ENCODE data around the gene CYP2J2.
"Not testable (repeated sequence)": the region's sequence is repeated elsewhere in the genome, so short reads cannot be mapped to it uniquely, and the experiment has no call there.

Gene CYP2J2

DNA sequence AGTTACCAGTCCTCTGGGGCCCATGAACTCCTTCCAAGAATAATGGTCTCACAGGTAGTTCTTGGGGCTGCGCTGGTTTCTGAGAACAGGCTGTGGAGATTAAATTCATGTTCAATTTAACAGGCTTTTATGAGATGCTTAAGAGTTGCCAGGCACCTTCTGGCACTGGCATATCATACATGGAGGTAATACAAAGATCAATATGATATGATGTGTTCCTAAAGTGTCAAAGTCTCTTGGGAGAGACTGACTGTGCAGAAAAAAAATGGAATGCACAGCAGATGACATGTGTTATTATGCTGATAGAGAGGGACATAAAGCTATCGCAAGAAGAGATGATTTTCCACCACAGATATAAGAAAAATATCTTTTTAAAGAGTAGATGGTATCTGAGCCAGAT lies 6.8 kb downstream of the CYP2J2 start:
- no peak for FAIRE-seq

DNA sequence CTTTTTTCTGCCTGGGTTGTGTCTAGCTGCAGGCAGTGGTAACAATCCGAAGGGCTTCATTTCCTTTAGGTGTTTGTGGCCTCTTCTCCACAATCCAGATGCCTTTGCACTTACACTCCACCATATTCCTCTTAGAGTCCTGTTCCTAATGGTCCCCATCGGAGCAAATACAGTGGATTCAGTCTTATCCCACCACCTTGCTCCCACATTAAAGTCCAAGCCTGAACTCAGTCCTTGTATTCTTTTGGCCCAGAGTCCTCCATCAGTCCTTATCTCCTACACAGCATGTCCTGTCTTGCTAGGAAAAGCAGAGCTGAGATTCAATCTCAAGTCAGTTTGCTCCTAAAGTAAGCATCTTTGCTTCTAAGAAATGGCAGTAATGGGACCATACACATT lies 8.8 kb downstream of the CYP2J2 start:
- no peak for FAIRE-seq

DNA sequence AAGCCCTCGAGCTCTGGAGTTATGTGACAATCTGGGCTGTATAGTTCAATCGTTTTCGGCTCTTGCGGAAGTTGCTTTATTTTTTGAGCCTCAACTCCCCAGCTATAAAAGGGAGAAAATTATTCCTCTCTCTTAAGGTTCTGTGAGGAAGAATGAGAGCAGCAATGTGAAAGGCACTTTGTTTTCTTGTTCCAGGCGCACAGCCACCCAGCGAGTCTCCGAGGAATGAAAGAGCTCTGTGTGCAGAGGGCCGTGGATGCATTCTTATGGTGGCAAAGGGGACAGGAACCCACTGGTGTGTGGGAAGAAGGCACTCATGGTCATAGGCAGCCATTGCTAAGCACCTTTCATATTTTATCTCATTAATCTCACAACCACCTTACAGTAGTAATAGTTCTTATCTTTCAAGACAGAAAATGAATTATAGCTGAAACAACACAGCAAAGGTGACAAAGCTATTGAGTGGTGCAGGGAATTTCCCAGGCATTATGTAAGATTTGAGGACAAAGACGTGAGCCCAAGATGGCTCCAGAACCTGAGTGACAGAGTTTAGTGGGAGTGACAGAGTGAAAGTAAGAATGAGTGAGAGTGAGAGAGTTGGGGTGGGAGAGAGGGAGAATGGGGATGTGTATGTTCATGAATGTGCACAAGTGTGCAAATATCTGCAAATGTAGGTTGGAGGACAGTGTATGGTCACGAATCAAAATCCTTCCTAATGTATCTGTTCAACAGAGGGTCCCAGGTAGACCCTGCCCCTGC lies 9.4 kb downstream of the CYP2J2 start:
- no peak for FAIRE-seq

DNA sequence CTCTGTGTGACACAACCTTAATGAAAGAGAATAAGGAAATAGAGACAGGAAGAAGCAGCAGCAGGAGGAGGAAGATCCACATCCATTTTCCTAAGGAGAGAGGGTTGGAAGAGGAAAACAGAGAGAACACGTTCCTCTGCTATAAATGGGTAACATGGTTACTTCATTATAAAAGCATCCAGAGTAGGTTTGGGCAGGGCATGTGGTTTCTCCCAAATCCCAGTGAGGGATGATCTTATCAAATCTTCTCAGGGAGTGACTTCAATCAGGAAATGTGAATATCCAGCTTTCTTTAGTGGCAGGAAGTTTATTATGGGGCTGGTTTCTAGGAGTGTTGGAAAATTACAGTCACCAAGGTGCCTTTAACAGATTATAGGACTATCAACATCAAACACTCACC lies 11.1 kb downstream of the CYP2J2 start:
- no peak for FAIRE-seq

DNA sequence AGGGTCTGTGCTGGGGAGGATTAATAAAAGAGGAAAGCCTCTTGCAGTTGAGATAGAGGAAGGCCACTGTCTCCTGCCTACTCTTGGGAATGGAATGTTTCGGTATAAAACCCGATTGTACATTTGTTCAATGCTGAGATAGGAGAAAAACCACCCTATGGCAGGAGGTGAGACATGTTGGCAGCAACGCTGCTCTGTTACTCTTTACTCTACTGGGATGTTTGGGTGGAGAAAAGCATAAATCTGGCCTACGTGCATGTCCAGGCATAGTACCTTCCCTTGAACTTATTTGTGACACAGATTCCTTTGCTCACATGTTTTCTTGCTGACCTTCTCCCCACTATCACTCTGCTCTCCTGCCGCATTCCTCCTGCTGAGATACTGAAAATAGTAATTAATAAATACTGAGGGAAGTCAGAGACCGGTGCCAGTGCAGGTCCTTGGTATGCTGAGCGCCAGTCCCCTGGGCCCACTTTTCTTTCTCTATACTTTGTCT lies 11.7 kb downstream of the CYP2J2 start:
- FAIRE-seq, result not testable (repeated sequence)

DNA sequence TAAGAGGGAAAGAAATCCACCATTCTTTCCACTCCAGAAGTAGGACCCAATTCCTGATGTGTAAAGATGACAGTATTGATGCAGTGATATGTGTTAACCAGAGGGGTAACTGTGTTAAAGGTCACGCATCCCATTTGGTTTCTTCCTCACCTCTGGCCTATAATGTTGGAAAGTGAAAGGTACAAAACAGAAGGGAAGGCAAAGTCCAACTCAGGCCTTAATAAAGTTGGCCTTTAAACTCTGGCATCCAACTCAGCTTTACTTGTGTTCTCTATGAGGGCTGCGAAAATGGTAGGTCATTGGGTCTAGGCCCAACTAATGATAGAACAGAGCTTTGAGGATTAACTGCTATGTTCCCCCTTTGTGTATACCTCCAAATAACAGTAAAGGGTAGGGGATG lies 17.9 kb downstream of the CYP2J2 start:
- FAIRE-seq, result no peak

DNA sequence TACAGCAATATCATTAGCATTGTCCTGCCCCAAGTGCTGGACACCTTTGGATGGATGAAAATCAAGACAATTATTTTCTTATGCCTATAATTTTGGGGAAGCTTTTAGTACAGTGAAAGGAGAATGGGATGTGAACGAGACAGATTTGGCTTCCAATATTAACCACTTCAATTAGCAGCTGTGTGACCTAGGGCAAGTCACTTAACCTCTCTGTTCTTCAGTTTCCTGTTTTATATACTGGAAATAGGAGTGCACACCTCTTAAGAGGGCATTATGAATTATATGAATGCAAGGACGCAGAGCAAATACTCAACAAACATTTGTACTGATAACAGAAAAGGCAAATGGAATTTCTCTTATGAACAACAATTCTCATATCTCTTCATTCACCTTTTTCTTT lies 18.5 kb downstream of the CYP2J2 start:
- FAIRE-seq, result no peak

DNA sequence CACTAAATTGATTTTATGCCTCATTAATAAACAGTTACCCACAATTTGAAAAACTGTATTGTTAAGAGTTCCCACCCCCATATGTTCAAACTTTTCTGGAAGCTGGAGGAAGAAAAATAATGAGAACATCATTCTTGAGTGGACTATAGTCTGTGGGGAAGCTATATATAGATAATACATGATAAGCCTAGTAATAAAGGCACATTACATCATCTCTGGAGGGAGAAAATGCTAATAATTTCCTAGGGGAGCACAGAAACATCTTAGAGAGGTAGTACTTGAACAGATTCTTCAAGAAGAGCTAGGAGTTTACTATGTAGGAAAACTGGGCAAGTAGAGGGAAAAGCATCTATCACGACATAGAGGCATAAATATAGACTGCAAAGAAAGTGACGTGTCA lies 19.6 kb downstream of the CYP2J2 start:
- FAIRE-seq, result no peak

DNA sequence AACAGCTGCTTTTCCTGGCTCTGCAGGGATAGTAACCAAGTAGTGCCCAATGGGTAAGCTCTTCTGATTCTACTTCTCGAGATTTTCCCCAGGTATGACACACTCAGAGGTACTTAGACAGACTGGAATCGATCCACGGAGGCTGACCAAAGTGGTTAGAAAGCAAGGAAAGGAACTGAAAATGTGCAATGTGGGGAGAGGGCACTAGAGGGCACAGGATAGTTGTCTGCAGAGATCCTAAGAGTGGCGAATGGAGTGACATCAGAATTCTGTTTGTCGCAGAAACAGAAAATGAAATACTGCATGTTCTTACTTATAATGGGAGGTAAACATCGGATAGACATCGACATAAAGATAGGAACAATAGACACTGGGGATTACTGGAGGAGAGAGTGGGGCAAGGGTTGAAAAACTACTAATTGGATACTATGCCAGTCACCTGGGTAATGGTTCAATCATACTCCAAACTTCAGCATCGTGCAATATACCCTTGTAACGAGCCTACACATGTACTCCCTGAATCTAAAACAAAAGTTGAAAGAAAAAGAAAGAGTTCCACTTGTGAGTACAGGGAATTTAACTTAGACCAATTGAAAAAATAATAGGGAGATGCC lies 23.3 kb downstream of the CYP2J2 start:
- FAIRE-seq, result no peak

DNA sequence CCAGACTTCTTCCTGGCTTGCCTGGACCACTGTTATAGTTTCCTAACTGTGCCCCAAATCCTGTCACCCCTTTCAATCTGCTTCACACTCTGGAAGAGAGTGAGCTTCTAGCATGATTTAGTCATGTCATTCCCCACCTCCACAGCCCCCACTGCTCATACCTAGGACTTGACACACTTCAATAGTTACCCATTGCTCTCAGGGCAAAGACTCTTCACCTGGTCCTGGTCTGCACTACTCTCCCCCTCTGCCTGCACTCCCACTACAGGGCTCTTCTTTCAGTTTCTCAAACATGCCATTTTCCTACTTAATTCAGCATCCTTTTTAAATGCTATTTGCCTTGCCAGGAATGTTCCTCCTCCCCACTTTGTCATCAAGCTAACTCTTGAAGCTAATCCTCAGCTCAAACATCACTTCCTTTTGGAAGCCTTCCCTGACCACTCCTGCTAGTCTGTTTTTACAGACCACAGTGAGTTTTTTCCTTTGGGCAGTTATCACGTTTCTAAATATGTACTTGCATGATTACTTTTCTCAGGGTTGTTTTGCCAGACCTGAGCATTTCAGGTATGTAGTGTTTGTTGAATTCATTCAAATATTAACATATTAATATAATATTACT lies 24.7 kb downstream of the CYP2J2 start:
- FAIRE-seq, result no peak

DNA sequence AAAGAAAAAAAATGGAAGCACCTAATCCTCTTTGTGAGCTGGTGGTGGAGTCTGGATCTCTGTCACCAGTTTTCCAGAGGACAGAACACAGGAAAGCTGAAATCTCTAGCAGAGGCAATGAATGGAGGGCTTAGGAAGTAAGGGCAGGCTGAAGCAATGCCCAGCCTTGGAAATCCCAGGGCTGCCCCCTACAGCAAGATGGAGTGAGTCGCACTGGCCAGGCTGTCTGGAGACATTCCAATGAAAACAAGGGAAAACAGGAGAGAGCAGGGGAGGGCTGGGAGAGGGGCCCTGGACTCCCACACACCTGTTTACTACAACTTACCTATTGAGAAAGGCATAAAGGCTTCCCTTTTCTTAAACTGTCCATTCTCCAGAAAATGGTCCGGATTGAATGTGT lies 25.9 kb downstream of the CYP2J2 start:
- FAIRE-seq, result no peak

DNA sequence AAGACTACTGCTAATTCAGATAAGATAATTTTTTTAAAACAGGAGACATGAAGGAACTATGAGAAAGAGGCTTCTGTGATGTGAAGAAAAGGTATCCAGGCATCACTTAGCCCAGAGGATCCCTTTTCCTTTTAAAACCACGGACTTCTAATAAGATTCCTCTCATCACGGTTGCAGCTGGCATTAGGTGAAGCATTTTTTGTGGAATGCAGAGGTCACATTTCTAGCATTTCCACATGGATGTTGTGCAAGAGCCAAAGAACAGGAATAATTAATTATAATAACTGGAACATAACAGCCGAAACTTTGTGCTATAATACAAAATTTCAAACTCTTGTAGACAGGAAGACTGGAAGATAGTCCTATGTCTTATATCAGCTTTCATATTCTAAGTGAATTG lies 27.6 kb downstream of the CYP2J2 start:
- FAIRE-seq, result no peak

DNA sequence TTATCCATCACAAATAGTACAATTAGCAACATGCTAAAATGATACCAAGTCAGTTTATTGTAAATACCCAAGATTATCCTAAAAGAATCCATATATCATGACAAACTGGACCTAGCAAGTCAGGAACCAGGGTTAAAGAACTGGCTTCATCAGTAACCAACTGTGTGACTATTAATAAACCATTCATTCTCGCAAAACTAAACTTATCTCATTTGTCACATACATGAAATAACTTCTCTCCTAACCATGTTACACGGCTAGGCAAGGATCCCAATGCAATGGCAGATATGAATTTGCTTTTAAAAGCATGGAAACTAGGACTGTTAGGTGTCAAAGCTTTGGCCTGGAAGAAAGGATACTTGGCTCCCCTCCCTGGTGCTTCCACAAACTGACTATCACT lies 29.4 kb downstream of the CYP2J2 start:
- FAIRE-seq, result no peak

DNA sequence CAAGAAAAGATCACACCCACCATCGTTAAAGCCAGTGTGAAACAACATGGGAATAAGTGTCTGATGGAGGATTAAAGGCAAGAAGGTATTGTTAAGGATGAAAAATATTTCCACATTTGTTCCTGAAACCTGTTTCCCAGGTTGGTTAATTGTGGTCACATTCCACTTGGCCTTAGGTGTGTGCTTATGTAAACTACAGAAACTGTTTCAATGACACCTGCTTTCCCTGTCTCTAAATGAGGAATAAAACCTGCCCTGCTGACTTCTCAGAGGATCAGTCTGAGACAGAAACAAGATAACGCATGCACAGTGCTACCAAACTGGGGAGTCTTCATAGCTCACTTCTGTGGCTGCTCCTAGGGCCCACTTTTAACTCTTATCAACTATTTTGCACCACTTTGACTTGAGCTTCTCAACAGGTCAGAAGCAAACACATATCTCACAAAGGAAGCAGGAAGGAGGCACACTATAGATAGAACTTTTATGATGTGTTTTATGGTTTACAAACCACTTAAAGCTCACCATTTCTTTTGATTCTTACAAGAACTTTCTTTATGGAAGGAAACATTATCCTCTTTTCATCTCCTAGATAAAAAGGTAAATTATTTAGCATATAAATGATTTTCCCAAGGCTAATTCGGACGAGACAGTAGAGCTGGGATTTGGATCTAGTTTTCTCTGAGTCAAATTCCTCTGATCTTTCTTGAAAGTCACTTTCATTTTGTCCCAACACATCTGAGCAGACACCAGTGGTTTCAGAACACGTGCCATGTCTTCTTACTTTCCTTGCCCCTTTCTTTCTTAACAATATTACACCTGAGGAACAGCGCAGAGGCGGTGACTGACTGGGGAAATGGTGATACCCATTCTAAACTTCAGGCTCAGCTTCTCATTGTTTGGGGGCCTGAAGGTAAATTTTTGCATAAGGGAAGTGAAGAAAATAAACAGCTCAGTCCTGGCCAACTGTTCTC lies 33.4 kb downstream of the CYP2J2 start:
- no peak for FAIRE-seq

DNA sequence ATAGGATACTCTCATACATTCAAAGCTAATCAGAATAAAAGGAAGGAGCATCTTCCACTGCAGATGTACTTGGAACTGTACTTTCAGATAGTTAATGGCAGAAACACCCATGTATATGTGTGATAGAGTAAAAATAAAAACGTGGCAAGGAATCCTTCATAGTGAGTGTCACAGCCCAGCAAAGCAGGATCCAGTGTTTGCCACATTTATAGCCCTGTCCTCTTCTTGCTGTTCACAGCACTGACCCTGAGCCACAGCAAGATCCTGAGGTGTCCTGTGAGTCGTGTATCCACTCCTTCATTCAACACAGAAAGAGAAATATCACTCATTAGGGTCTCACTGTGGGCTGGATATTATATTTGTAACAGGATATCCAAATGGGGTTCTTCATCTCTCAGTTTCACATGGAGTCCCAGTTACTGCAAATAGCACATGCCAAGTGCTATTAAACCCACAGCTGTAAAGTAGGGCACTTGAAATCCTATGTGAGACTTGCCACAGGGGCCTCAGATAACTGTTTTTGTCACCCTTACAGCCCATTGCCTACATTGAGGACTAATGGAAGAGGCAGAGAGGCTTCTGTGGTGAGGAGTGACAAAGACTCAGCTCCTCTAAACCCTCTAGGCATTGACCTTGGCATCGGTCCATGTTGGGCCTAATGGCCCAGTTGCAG lies 41.3 kb downstream of the CYP2J2 start:
- no peak for FAIRE-seq

DNA sequence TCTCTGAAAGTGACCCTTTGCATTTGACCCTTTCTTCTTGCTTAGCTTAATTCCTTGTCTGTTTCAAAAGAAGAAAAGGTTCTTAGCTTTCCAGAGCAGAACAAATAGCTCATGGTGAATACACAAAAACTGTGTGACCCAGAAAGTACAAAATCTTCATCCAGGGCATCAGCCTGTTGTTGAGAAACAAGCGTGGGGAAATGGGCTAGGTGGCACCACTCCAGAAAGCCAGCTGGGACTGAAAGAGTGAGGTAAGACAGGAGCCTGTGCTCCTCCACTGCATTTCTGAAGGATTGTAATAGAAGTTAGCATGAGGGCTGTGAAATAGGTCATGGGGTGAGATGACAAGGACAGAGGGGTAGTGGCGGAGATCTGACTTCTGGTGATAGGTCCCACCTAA lies 45.8 kb downstream of the CYP2J2 start:
- no peak for FAIRE-seq

DNA sequence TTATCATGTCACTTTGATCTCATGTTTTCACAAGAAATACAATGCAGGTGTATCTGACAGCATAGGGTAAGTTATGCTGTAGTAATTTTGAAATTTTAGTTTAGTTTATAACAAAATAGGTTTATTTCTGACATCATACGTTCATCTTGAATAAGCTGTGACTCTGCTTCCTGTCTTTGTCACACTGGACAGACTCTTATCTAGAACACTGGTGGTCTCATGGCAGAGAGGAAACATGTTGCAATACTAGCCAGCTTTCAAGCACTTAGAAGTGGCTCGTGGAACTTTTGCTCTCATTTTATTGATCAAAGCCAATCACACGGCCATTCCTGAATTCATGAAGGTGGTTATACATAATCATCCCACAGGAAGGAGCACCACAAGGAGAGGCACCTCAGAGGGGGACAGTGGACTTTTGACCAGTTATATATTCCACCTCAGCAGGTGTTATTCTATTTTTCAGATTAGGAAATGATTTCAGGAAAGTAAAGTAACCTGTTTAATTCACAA lies 46.5 kb downstream of the CYP2J2 start:
- FAIRE-seq, result no peak

DNA sequence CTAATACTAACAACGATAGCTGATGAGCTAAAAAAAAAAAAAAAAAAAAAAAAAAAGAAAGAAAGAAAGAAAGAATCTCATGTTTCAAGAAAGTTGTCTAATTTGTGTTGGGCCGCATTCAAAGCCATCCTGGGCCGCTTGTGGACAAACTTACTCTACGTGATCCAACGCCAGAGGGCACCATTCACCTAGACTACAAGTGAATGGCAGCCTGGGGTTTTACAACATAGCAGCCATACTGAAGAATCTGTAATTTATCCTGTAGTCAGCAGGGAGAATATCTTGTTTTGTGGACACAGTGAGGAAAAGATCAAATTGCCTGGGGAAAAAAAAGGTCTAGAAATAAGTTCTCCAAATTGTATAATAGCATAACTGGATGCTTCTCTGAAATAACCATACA lies 47.0 kb downstream of the CYP2J2 start:
- FAIRE-seq, result peak; percentile 6

DNA sequence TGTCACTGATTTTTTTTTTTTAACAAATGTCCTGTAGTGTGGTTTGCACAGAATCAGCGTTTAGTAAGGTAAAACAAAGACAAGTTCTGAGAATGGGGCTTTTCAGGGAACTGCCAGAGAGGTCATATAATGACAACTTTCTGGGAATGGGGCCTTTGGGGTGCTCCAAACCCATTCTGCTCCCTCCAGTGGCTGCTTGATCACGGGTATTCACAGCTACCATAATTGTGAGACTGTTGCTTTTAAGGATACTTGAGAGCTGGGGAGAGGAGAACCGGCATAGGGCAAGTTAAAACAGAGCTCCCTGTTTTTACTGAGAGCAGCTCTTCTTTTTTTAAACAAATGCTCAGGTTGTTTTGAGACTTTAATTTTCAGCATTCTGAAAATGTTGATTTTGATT lies 48.2 kb downstream of the CYP2J2 start:
- no peak for FAIRE-seq

DNA sequence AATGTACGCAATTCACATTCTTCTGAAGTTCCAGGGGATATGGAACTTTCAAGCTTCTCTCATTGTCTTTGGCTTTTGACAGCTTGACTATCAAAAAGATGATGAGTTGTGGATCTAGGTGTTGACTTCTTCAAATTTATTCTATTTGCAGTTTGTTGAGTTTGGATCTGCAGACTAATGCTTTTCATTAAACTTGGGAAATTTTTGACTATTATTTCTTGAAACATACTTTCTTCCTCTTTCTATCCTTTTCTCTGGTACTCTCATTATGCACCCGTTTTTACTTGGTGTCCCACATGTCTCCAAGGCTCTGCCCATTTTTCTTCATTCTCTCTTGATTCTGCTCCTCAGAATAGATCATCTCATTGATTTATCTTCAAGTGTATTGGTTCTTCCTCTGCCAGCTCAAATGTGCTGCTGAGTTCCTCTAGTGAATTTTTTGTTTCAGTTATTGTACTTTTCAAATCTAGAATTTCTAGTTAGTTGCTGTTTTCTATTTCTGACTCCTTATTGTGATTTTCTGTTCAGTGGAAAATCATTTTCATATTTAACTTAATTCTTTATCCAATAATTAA lies 49.4 kb downstream of the CYP2J2 start:
- no peak for FAIRE-seq

DNA sequence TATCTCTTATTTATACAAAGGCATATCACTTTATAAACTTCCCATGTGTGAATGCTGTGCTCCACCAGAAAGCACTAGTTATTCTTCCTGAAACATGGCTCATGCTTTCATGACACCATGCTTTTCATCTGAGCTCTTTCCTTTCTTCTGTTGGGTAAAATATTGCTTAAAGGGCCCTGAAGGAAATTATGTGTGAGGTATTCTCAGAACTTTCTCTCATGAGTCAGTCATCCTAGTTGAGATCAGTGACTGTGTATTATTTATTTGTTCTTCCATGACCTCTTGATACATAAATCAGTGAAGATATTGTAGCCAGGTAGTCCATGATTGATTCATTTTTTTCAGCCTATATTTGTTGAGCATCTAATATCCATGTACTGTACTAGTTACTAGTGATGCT lies 54.8 kb downstream of the CYP2J2 start:
- FAIRE-seq, result no peak

DNA sequence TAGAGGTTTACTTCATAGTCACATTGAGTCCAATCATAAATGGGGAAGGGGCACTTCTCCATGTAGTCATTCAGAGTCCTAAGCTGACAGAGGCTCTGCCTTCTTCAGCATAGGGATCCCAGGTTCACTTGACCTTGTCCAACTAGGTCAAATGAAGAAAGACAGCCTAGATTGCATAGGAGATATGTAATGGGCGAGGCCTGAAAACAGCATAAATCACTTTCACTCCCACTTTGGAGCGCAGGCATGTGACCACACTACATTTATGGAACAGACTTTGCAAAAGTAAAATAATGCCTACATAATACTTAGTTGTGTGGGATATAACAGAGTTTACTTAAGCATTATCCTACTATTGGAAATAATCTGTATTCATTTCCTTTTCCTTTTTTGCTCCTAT lies 60.1 kb downstream of the CYP2J2 start:
- no peak for FAIRE-seq
